HG03025 (cell line): ENCODE results near the gene TMEM191C.
A peak's percentile ranks its signal among the peaks of the same experiment; 100 is the strongest.
"Not testable (repeated sequence)": the region's sequence is repeated elsewhere in the genome, so short reads cannot be mapped to it uniquely, and the experiment has no call there.

Experiments
- ATAC-seq: cut with Tn5 transposase; IDR thresholded peaks from one replicate; pipeline ENCODE4 v1.9.1; 2021; ENCODE audit warnings: mild to moderate bottlenecking, moderate library complexity; ENCODE audit not compliant: unreplicated experiment, low FRiP score

TMEM191C gene

GRCh38 chr22:21467337-21468193 lies at the start of gene TMEM191C:
Gene TMEM191C (plus strand): TSS chr22:21467387. CDS start chr22:21467460, 73 bp downstream.
- ATAC-seq = not testable (repeated sequence)

- ATAC-seq = peak; percentile 28
Measured at GRCh38 chr22:21417853-21418252, 49.3 kb upstream of the TMEM191C start.

GRCh38 chr22:21418974-21419638 lies 48.1 kb upstream of the TMEM191C start:
- ATAC-seq = not testable (repeated sequence)

GRCh38 chr22:21420180-21420763 lies 46.9 kb upstream of the TMEM191C start:
- not testable (repeated sequence) for ATAC-seq

GRCh38 chr22:21424084-21424709 lies 43.0 kb upstream of the TMEM191C start:
- not testable (repeated sequence) for ATAC-seq

- ATAC-seq = not testable (repeated sequence)
Measured at GRCh38 chr22:21434378-21435233, 32.6 kb upstream of the TMEM191C start.

- not testable (repeated sequence) for ATAC-seq
Measured at GRCh38 chr22:21435998-21436810, 31.0 kb upstream of the TMEM191C start.

GRCh38 chr22:21438013-21438412 lies 29.2 kb upstream of the TMEM191C start:
- ATAC-seq = not testable (repeated sequence)

GRCh38 chr22:21440018-21440636 lies 27.1 kb upstream of the TMEM191C start:
- ATAC-seq = not testable (repeated sequence)

GRCh38 chr22:21440676-21441075 lies 26.5 kb upstream of the TMEM191C start:
- not testable (repeated sequence) for ATAC-seq

- not testable (repeated sequence) for ATAC-seq
Measured at GRCh38 chr22:21441170-21441569, 26.0 kb upstream of the TMEM191C start.

GRCh38 chr22:21442123-21442522 lies 25.1 kb upstream of the TMEM191C start:
- ATAC-seq = not testable (repeated sequence)

GRCh38 chr22:21442646-21443045 lies 24.5 kb upstream of the TMEM191C start:
- not testable (repeated sequence) for ATAC-seq

GRCh38 chr22:21443057-21443734 lies 24.0 kb upstream of the TMEM191C start:
- ATAC-seq = no peak

- ATAC-seq = no peak
Measured at GRCh38 chr22:21443735-21444421, 23.3 kb upstream of the TMEM191C start.

- ATAC-seq = no peak
Measured at GRCh38 chr22:21444701-21445436, 22.3 kb upstream of the TMEM191C start.
